Stimulated activated CD8-positive, alpha-beta memory T cell treated with anti-CD3 and anti-CD28 coated beads, Interleukin-7, amount 100 ng/mL, for 24 hours (primary cell): ENCODE results near the gene CYP2A6.

ENCODE experiments used
- DNase-seq: peaks from one replicate; pipeline ENCODE4 v3.0.0-alpha.2; 2020; ENCODE audit warnings: low read depth

The CYP2A6 gene

DNA sequence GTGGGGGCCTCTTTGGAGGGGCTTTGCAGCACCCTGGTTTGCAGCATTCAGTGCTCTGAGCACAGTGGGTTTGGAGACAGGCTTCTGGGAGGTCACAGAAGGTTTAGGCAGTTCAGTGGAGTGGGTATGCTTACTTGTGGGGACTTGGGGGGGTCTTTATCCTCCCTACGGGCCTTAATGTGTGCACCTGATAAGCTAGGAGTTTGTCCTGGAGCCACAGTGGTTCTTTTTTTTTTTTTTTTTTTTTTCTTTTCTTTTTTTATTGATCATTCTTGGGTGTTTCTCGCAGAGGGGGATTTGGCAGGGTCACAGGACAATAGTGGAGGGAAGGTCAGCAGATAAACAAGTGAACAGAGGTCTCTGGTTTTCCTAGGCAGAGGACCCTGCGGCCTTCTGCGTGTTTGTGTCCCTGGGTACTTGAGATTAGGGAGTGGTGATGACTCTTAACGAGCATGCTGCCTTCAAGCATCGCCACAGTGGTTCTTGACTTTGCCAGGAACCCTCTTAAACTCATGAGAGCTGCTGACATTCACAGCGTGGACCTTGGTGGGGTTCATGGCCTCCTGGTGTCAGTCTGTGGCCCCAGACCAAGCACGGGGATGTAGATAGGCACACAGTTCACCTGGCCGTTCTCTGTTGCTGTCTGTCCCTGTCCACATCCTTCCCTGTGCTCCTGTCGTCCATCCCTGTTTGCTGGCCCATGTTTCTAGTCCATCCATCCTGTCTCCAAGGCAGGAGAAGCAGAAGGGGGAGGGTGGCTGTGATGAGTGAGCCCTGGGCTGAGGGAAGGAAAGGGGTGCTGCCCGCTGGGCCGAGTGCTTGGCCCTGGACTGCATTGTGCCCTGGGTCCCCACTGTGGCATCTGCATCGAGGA lies 48.6 kb downstream of the CYP2A6 start:
- DNase-seq = no peak

DNA sequence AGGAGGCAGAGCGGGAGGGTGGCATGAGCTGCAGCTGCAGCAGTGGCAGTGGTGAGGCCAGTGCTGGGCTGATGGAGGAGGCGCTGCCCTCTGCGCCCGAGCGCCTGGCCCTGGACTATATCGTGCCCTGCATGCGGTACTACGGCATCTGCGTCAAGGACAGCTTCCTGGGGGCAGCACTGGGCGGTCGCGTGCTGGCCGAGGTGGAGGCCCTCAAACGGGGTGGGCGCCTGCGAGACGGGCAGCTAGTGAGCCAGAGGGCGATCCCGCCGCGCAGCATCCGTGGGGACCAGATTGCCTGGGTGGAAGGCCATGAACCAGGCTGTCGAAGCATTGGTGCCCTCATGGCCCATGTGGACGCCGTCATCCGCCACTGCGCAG lies 49.3 kb downstream of the CYP2A6 start:
- no peak for DNase-seq

DNA sequence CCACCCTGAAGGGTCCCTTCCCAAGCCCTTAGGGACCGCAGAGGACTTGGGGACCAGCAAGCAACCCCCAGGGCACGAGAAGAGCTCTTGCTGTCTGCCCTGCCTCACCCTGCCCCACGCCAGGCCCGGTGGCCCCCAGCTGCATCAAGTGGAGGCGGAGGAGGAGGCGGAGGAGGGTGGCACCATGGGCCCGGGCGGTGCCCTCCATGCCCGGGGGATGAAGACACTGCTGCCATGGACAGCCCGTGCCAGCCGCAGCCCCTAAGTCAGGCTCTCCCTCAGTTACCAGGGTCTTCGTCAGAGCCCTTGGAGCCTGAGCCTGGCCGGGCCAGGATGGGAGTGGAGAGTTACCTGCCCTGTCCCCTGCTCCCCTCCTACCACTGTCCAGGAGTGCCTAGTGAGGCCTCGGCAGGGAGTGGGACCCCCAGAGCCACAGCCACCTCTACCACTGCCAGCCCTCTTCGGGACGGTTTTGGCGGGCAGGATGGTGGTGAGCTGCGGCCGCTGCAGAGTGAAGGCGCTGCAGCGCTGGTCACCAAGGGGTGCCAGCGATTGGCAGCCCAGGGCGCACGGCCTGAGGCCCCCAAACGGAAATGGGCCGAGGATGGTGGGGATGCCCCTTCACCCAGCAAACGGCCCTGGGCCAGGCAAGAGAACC lies 49.8 kb downstream of the CYP2A6 start:
- no peak for DNase-seq

- no peak for DNase-seq
Observed at GRCh38 chr19:40799558-40800338, 50.5 kb downstream of the CYP2A6 start.

GRCh38 chr19:40798683-40799557 lies 51.3 kb downstream of the CYP2A6 start, which contains the start of gene EGLN2:
Gene EGLN2 (plus strand): TSS chr19:40799191. CDS start chr19:40800573, 1,382 bp downstream.
- peak; percentile 100 for DNase-seq

- no peak for DNase-seq
Observed at GRCh38 chr19:40797963-40798682, 52.1 kb downstream of the CYP2A6 start.

GRCh38 chr19:40797166-40797962 lies 52.9 kb downstream of the CYP2A6 start:
- no peak for DNase-seq
